ENCODE data around the gene COL6A5. TPM values are rescaled to one million over a fixed set of nuclear protein-coding genes. Genes with fewer than 3 reads are reported as not detected.
"Not testable (repeated sequence)": the region's sequence is repeated elsewhere in the genome, so short reads cannot be mapped to it uniquely, and the experiment has no call there.

The COL6A5 gene, protein sequence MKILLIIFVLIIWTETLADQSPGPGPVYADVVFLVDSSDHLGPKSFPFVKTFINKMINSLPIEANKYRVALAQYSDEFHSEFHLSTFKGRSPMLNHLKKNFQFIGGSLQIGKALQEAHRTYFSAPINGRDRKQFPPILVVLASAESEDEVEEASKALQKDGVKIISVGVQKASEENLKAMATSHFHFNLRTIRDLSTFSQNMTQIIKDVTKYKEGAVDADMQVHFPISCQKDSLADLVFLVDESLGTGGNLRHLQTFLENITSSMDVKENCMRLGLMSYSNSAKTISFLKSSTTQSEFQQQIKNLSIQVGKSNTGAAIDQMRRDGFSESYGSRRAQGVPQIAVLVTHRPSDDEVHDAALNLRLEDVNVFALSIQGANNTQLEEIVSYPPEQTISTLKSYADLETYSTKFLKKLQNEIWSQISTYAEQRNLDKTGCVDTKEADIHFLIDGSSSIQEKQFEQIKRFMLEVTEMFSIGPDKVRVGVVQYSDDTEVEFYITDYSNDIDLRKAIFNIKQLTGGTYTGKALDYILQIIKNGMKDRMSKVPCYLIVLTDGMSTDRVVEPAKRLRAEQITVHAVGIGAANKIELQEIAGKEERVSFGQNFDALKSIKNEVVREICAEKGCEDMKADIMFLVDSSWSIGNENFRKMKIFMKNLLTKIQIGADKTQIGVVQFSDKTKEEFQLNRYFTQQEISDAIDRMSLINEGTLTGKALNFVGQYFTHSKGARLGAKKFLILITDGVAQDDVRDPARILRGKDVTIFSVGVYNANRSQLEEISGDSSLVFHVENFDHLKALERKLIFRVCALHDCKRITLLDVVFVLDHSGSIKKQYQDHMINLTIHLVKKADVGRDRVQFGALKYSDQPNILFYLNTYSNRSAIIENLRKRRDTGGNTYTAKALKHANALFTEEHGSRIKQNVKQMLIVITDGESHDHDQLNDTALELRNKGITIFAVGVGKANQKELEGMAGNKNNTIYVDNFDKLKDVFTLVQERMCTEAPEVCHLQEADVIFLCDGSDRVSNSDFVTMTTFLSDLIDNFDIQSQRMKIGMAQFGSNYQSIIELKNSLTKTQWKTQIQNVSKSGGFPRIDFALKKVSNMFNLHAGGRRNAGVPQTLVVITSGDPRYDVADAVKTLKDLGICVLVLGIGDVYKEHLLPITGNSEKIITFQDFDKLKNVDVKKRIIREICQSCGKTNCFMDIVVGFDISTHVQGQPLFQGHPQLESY (N-terminal part only)
- total RNA-seq, result not detected

DNA sequence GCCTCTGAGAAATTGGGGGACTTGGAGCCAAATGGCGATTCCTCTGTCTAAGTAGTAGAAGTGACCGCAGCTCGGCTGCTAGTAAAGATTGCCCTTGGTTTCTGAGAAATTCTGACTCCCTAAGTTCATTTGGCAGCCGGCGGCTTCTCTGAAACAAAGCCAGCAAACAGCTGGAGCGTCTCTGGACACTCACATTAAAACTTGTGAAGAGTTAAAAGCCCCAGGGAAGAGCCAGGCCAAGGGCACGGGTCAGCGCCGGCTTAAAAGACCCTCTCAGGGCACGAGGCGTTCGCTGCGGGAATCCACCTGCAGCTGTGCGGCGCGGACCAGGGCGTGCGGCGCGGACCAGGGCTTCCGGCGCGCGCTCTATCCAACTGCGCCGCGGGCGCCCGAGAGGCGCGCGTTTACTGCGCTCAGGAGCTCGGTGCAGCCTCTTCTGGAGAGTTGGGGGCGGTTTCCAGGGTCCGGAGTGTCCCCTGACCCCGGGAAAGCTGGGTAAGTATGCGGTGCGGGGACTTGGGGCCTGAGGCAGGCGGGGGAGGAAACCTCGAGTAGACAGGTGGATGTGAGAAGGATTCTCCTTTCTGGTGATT, at the start of gene COL6A5:
Gene COL6A5 (plus strand): TSS at position 186 of the 593 bp plus-strand sequence. CDS start 27,967 bp downstream, outside the sequence.
- DNase-seq (ENCODE audit: low spot score) (no peak), ATAC-seq (no peak)

DNA sequence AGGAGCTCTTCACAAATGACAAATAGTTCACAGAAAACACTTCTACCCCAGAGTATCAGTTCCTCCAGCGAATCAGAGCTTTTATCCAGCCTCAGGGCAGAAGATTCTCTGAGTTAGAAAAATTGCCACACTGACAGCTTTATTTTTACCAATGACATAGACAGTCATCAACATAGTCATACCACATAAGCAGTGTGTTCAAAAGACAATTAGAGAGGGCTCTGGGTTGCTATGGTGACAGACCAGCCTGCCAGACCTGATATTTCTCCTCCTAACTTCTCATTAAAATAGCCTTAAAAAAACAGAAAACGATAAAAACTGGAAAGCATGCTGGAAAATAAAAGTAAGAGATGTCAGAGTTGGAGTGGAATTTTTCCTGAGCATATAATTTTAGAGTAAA, 45.9 kb upstream of the COL6A5 start:
- ATAC-seq (no peak), DNase-seq (ENCODE audit: low spot score) (no peak)

DNA sequence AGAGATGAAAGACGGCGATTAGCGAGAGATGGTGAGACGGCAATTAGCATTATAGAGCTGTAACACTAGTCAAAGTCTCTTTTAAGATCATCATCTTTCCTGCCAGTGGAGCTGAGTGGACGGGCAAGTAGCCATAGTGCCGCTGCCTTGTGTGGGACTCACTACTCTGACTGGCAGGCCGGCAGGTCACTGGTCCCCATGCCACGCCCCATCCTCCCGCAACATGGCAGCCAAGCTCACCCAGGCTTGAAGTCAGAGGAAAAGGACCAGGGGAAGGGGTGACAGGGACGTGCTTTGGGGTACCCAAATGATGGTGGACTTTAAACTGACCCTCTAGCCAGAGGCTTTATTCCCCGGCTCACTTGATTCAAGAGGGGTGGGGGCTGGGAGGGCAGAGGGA, 44.6 kb upstream of the COL6A5 start:
- no peak for ATAC-seq
- no peak for DNase-seq (ENCODE audit: low spot score)

DNA sequence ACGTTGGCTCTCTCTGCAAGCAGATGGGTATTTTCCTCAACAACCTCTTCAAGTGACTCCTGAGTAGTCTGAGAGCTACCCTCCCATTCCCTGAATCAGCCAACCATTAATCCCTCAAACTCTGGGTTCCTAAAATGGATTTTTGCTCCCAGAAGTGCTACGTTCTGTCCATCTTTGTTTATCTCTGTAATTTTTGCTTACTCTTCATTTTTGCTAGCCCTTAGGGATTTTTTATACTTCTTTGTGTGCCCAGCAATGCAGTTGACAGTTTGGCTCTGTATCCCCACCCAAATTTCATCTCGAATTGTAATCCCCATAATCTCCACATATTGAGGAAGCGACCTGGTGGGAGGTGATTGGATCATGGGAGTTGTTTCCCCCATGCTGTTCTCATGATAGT, 35.4 kb upstream of the COL6A5 start:
- ATAC-seq (no peak), DNase-seq (ENCODE audit: low spot score) (no peak)

DNA sequence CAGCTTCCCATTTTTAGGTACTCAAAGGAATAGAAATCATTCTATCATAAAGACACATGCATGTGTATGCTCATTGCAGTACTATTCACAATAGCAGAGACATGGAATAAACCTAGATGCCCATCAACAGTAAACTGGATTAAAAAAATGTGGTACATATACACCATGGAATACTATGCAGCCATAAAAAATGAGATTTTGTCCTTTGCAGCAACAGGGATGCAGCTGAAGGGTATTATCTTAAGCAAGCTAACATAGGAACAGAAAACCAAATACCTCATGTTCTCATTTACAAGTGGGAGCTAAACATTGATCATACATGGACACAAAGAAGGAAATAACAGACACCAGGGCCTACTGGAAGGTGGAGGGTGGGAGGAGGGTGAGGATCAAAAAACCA, 33.1 kb upstream of the COL6A5 start:
- ATAC-seq (no peak), DNase-seq (ENCODE audit: low spot score) (no peak)

DNA sequence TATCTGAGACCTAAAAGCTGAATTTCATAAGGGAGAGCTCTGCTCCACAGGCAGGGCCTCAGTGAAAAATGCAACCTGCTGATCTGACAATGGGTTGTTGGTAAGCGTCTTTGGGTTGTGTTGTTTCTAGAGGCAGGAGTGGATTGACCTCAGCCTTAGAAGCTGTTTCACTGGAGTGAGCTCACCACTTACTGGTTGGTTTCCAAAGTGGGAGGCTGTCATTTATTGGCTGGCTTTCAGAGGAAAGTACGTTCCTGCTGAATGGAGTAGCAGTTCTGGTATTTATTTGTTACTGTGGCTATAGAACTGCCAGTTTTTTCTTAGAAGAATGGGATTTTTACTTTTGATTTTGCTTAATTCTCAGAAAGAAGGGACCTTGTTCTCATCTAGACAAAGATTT, 29.3 kb upstream of the COL6A5 start:
- DNase-seq (ENCODE audit: low spot score) (no peak), ATAC-seq (no peak)

DNA sequence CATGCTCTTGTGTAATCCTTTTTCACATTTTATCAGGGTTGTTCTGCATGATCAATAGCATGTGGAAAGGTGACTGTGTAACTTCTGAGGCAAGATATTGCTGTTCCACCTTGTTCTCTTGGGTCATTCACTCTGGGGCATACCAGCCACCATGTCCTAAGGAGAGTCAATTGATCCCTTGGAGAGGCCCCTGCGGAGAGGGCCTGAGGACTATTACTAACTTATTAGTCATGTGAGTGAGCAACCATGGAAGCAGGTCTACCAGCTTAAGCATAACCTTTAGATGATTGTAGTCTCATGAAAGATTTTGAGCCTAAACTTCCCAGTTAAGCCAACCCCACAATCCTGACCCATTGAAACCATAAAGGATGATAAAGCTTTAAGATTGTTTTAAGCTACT, 22.0 kb upstream of the COL6A5 start:
- DNase-seq (ENCODE audit: low spot score) (no peak), ATAC-seq (no peak)

DNA sequence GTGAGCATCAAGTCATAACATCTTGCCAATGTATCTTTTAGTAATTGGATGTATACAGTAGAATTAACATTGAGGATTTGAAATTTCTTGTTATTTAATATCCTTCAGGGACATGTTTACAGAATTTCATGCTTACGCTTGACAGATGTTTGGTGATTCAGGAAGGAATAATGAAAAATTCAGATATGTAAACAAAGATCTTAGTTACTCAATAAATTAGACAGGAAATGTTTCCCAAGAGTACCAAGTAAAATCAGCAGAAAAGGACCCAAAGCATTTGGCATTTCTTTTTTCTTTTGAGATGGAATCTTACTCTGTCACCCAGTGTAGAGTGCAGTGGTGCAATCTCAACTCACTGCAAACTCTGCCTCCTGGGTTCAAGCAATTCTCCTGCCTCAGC, 4.7 kb upstream of the COL6A5 start:
- no peak for DNase-seq (ENCODE audit: low spot score)
- no peak for ATAC-seq

DNA sequence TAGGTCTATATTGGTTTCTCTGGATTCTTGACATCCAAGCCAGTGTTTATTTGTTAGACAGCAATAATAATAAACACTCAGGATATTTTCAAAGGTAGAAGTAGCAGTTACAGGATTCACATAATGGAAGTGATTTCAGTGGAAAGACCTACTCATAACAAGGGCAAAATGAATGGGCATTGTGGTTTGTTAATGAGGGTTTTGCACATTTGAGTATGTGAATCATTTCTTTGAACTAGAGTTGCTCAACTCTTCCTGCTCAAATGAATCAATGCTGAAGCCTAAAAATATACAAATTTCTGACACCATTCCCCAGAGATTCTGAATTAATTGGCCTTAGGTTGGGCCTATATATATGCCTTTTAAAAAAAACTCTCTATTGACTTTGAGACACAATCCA, 4.1 kb upstream of the COL6A5 start:
- DNase-seq (ENCODE audit: low spot score) (no peak), ATAC-seq (no peak)

DNA sequence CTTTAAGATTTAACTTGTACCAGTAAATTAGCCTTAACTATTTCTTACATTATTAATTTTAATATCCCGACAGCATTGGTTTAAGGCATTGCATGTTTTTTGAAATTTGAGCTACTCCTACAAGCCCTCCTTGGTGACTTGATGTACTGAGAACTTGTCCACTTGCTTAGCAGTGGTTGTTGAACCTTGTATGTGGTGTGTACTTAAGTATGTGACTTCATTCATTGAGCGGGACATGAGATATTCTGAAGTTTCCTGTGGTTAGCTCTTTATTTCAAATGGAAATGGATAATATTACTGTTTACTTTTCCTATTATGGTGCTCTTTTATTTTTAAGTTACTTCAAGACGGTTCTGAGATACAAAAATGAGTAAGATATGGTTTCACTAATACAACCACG, 3.6 kb upstream of the COL6A5 start:
- ATAC-seq (no peak), DNase-seq (ENCODE audit: low spot score) (no peak)

DNA sequence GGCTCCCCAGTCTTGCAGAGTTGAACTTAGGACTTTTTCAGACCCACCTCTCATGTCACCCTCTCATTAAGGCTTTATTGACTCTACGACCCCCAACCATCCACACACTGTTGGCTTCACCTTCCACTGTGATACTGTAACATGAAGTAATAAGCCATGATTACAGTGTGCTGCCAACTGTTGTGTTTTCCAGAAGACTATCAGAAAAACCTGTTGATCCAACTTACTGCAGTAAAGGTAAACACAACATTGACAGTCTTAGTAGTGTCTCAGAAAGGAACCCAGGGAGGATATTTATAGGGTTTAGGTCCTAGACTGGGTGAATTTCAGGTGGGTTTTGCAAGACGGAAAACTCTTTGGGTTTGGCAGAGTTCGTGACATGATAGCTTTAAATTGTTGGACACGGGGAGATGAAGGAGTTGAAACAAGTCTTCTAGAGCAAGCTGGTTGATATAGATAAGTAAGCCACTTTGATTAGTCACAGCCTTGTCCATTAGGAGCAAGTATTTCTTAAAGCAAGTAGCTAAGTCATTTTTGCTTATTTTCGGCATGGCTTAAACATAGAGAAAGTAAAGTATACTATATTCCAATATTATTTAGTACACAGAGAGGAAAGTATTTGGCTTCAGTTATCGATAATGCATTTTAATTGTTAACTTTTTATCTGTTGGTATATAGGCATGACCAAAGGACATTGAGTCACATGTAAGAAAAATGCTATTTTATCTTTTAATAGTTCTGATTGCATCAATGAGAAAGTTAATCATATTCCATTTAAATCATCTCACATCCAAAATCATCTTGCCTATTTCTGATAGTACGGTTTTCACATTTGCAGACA, 2.4 kb upstream of the COL6A5 start:
- DNase-seq (ENCODE audit: low spot score), result no peak
- no peak for ATAC-seq

DNA sequence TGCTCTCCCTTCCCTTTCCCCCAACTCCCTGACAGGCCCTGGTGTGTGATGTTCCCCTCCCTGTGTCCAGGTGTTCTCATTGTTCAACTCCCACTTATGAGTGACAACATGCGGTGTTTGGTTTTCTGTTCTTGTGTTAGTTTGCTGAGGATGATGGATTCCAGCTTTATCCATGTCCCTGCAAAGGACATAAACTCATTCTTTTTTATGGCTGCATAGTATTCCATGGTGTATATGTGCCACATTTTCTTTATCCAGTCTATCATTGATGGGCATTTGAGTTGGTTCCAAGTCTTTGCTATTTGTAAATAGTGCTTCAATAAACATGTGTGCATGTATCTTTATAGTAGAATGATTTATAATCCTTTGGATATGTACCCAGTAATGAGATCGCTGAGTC, 2.8 kb downstream of the COL6A5 start:
- ATAC-seq; DNase-seq (ENCODE audit: low spot score): not testable (repeated sequence)

DNA sequence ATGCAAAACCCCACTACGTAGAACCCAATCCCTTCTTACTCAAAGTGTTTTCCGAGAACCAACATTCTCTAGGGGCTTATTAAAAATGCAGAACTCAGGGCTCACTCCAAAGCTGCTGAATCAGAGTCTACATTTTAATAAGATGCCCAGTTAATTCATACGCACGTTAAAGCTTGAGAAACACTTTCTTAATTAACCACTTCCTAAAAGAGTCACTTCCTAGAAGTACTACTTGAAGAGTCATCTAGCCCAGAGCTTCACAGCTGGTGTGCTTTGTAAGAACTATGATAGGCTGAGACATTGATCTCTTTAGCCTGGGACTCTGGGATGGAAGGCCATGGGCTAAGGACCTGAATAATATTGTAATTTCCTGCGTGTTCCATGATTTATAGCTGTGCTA, 9.0 kb downstream of the COL6A5 start:
- DNase-seq (ENCODE audit: low spot score) (no peak), ATAC-seq (no peak)

DNA sequence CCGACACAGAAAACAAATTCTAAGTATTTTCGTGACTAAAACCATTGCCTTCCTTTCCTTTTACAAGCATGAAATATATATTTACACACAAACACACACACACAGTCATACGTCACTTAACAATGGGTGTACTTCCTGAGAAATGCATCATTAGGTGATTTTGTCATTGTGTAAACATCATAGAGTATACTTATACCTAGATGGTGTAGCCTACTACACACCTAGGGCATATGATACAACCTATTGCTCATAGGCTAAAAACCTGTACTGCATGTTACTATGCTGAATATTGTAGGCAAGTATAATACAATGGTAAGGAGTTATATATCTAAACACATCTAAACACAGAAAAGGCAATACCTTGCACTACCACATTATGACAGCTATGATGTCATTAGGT, 28.6 kb downstream of the COL6A5 start:
- DNase-seq (ENCODE audit: low spot score), result no peak
- ATAC-seq, result no peak

DNA sequence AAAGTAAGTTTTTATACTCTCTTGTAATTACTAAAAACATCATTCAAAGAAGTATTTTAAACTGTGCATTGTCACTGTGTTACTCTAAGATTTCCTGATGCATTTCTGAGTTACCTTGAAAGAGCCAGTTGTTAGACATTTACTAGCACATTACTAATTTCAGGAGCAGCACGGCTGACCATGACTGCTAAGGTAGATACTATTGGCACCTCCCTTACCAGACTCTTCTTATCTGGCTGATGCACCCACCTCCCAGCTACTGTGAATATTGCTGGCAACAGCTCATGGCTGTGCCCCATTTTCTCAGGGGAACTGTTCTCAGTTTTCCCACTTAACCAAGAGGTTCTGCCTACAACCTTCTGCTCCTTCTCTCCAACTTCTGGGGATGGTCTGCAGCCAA, 29.4 kb downstream of the COL6A5 start:
- ATAC-seq (no peak), DNase-seq (ENCODE audit: low spot score) (no peak)

DNA sequence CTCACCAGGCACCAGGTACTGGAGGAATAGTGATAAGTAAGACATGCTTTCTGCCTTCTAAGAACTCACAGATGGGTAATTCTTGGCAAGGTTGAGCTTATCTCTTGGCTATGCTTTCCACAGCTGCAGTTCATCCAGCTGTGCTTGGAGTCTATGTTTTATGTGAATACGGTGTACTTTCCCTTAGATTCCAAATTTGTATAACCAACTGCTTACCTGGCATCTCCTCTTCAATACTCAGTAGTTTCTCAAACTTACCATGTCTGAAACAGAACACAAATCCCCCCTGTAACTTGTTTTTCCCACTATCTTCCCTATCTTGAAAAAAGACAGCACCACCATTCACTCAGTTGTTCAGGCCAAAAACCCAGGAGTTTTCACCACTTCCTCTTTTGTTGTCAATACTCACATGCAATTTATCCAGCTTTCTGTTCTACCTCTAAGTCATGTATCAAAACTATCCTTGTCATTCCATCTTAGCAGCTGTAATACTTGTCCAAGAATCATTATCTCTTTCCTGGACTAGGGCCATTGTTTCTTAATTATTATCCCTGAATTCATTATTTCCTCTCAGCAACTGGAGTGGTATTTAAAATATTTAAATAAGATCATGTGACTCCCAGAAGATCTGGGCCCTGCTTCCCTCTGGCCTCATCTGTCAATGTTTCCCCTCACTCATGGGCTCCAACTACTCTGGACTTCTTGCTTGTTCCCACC, 32.6 kb downstream of the COL6A5 start:
- ATAC-seq (no peak), DNase-seq (ENCODE audit: low spot score) (no peak)

DNA sequence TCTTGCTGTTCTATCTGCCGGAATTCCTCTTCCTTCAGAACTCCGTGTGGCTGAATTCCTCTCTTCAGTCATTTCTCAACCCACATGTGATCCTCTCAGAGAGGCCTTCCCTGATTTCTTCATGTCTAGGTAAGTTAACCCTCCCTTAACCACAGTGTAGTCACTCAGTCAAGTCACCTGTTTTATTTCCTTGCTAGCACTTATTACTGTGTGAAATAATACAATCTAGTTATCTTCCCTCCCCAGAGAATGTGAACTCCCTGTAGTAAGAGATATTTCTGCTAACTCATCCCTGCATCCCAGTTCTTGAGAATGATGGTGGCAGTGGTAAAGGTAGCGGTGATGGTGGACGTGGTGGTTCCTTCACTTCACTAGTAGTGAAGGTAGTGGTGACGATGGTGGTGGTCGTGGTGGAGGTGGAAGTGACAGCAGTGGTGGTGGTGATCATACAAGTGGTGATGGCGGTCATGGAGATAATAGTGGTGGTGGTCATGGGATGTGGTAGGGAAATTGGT, 33.3 kb downstream of the COL6A5 start:
- DNase-seq (ENCODE audit: low spot score) (no peak), ATAC-seq (no peak)

DNA sequence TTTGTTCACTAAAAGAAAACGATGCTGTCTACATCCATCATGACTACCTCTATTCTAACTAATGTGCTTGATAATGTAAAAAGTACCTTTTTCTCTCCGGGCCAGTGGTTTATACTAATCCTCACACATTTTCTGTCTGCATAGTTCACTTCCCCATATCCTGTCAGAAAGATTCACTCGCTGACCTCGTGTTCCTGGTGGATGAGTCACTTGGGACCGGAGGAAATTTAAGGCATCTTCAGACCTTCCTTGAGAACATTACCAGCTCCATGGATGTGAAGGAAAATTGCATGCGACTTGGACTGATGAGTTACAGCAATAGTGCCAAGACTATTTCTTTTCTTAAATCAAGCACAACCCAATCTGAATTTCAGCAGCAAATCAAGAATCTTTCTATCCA, 33.8 kb downstream of the COL6A5 start:
- no peak for DNase-seq (ENCODE audit: low spot score)
- ATAC-seq, result no peak

DNA sequence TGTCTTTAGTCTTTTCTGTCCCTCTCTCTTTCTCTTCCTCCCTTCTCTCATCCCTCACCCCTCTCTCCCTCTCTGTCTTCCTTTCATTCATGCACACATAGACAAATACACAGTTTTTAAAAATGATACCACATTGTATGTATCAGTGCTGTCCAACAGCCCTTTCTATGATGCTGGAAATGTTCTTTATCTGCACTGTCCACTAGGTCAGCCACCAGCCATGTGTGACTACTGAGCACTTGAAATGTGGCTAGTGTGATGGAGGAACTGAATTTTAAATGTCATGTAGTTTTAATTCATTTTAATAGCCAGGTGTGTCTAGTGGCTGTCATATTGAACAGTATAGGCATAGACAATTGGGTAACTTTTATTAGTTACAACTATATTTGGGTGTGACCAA, 34.9 kb downstream of the COL6A5 start:
- DNase-seq (ENCODE audit: low spot score) (no peak), ATAC-seq (no peak)

All from left lobe of liver (tissue), 2 donors.